Glomerular visceral epithelial cell (primary cell): Measurements from ENCODE around the gene YKT6.

ENCODE experiments used
- DNase-seq: peaks from one replicate; pipeline ENCODE4 v3.0.0-alpha.2; 2016; ENCODE audit errors: extremely low spot score

Gene YKT6

GRCh38 chr7:44258865-44259546 is 58.2 kb downstream of the YKT6 start:
- DNase-seq: no peak

GRCh38 chr7:44259547-44260457 is 59.0 kb downstream of the YKT6 start:
- DNase-seq: peak; percentile 56

- no peak for DNase-seq
These were observed 60.5 kb downstream of the YKT6 start for GRCh38 chr7:44261240-44261639.

- no peak for DNase-seq
These were observed 61.3 kb downstream of the YKT6 start for GRCh38 chr7:44262031-44262430.

- DNase-seq: no peak
These were observed 62.7 kb downstream of the YKT6 start for GRCh38 chr7:44263326-44264082.
